ENCODE results near the gene SMAD7. TPM values are rescaled to one million over a fixed set of nuclear protein-coding genes. Genes with fewer than 3 reads are reported as not detected.

The SMAD7 gene
- total RNA-seq, 1 experiment from 2014 or later = 64.5 TPM

- H3K36me3 ChIP-seq = peaks cover 88% of the 10 kb centered on the region
- peaks cover 95% of the 10 kb centered on the region for H3K4me1 ChIP-seq (replicated peaks)
- no peak for DNase-seq (ENCODE audit: low read depth in 1 of 2, low spot score in 2 of 2)
- no peaks in the 10 kb centered on the region for H3K9me3 ChIP-seq (replicated peaks)
- no peaks in the 10 kb centered on the region for H3K27me3 ChIP-seq (replicated peaks)
- peak overlapping the region; percentile 40 for H3K27ac ChIP-seq
- H3K4me3 ChIP-seq = no peak overlapping the region
These were observed 9.1 kb downstream of the SMAD7 start for GRCh38 chr18:48941672-48942071.

GRCh38 chr18:48940854-48941611, 9.7 kb downstream of the SMAD7 start:
- peak overlapping the region; percentile 40 for H3K27ac ChIP-seq
- peaks cover 95% of the 10 kb centered on the region for H3K4me1 ChIP-seq (replicated peaks)
- no peaks in the 10 kb centered on the region for H3K9me3 ChIP-seq (replicated peaks)
- H3K36me3 ChIP-seq = peaks cover 88% of the 10 kb centered on the region
- no peaks in the 10 kb centered on the region for H3K27me3 ChIP-seq (replicated peaks)
- no peak overlapping the region for H3K4me3 ChIP-seq
- DNase-seq (ENCODE audit: low read depth in 1 of 2, low spot score in 2 of 2) = peak; percentile 67 to 71

DNA sequence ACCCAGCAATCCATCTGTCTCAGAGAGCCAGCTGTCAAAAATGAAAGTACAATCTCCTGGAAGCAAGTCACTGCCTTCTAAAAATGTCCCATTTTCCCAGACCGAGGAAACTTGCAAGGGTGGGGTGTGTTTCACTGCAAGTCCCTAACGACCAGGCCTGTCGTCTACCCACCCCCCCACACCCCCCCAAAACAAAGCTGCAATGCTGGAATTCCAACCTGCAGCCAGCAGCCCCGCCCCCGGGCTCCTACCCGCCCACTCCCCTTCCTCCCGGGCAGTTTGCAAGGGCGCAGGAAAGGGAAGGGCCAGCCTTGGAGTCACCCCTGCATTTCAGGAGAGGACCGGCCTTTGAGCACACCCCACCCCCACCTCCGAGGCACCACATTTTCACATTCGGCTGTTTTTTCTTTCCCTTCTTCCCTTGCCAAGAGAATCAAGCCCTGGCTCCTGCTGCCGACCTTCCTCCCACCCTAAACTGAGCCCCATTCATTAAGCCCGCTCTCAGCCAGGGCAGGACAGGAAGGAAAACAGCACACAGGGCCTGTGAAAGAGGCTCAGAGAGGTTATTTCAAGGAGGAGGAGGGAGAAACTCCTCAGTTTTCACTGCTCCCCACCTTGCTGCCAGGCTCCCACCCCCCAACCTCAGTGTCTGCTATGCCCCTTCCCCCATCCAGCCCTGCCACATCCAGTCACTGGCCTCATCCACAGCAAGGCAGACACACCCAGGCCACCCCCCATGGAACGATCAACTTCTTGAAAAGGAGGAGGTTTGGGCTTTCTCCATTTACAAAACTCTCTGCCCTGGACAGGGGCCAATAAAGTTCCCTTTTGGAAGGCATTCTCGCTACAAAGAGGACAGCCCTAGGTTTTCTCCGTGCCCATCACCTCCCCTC, 11.3 kb downstream of the SMAD7 start:
- Histone ChIP-seq H3K27me3 (replicated peaks) (no peaks in the 10 kb centered on the region), H3K27ac (peak overlapping the region; percentile 40), H3K4me3 (no peak overlapping the region), H3K9me3 (replicated peaks) (no peaks in the 10 kb centered on the region), H3K36me3 (peaks cover 85% of the 10 kb centered on the region), H3K4me1 (replicated peaks) (peaks cover 95% of the 10 kb centered on the region)
- no peak for DNase-seq (ENCODE audit: low read depth in 1 of 2, low spot score in 2 of 2)

DNA sequence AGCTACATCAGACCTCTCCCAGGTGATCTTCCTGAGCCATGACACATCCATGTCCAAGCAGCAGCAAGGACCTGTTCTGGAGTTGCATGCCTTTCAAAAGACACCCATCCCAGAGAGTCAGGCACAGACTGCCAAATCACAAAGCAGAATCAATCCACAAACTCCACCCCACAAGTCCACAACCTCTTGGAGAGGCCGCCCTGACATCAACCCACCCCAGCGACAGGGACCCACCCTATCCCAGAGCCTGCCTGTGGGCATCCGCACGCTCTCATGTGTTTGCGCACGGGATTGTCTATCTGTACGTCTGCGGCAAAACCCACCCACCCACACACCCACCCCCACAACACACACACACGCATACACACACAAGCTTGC, 11.9 kb downstream of the SMAD7 start:
- no peaks in the 10 kb centered on the region for H3K27me3 ChIP-seq (replicated peaks)
- H3K4me3 ChIP-seq = no peak overlapping the region
- H3K4me1 ChIP-seq (replicated peaks) = peaks cover 95% of the 10 kb centered on the region
- no peak overlapping the region for H3K27ac ChIP-seq
- no peaks in the 10 kb centered on the region for H3K9me3 ChIP-seq (replicated peaks)
- no peak for DNase-seq (ENCODE audit: low read depth in 1 of 2, low spot score in 2 of 2)
- H3K36me3 ChIP-seq = peaks cover 82% of the 10 kb centered on the region

- no peak for DNase-seq (ENCODE audit: low read depth in 1 of 2, low spot score in 2 of 2)
- Histone ChIP-seq H3K4me3 (no peak overlapping the region), H3K4me1 (replicated peaks) (peaks cover 95% of the 10 kb centered on the region), H3K36me3 (peaks cover 80% of the 10 kb centered on the region), H3K27ac (no peak overlapping the region), H3K27me3 (replicated peaks) (no peaks in the 10 kb centered on the region), H3K9me3 (replicated peaks) (no peaks in the 10 kb centered on the region)
These were observed 12.7 kb downstream of the SMAD7 start for GRCh38 chr18:48937869-48938750.

DNA sequence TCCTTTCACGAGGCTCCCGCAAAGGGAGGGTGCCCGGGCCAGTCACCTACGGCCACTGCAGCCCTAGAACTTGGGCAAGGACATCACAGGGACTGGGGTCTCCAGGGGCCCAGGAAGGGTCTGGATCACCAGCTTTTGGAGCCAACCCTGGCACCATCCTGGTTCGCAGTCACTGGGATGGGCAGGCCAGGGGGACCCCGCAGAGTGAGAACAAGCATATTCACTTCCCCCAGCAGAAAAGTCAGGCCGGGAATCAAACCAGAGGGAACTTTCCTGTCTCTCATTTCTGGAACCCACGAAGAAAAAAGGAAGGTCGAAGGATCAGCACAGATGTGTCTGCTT, 15.4 kb downstream of the SMAD7 start:
- DNase-seq (ENCODE audit: low read depth in 1 of 2, low spot score in 2 of 2) = no peak
- peaks cover 75% of the 10 kb centered on the region for H3K36me3 ChIP-seq
- no peaks in the 10 kb centered on the region for H3K27me3 ChIP-seq (replicated peaks)
- no peak overlapping the region for H3K4me3 ChIP-seq
- peaks cover 96% of the 10 kb centered on the region for H3K4me1 ChIP-seq (replicated peaks)
- peak overlapping the region; percentile 57; the same call in 1 of the 2 replicates for H3K27ac ChIP-seq
- H3K9me3 ChIP-seq (replicated peaks) = no peaks in the 10 kb centered on the region

DNA sequence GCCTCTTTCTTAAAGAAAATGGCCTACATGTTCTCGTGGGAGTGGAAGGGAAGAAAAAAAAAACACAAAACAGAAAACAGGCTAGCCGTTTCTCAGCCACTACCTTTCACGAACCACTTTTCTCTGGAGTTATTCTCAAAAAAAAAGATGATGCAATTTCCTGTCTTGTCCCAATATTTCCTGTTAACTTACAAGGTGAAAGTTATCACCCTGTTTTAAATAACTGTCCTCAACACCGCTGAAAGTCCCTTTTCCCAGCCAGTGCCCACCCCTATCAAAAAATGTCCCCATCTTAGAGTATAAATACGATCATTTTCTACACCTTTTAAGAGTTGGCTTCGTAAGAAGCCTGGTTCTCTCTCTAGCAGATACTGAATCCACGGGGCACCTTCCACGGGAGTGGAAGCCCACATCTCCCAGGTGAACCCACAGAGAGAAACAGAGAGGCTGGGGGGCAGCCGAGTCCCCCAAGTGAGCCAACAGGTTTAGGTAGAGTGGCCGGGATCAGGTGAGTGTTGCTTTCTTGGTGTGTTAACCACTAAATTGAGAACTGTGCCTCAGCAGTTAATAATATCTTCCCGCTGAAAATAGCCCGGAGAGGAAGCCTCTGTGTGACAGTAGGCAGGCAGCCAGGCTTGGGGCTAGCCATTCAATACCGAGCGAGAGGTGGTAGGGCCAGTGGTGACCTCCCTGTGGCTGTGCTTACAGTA, 15.9 kb downstream of the SMAD7 start:
- Histone ChIP-seq H3K9me3 (replicated peaks) (no peaks in the 10 kb centered on the region), H3K27me3 (replicated peaks) (no peaks in the 10 kb centered on the region), H3K4me3 (no peak overlapping the region), H3K36me3 (peaks cover 70% of the 10 kb centered on the region), H3K4me1 (replicated peaks) (peaks cover 96% of the 10 kb centered on the region), H3K27ac (peak overlapping the region; percentile 57)
- DNase-seq (ENCODE audit: low read depth in 1 of 2, low spot score in 2 of 2) = peak in 1 of 2 experiments; percentile 38

GRCh38 chr18:48934415-48934722, 16.4 kb downstream of the SMAD7 start:
- no peaks in the 10 kb centered on the region for H3K9me3 ChIP-seq (replicated peaks)
- no peak for DNase-seq (ENCODE audit: low read depth in 1 of 2, low spot score in 2 of 2)
- peak overlapping the region; percentile 57 for H3K27ac ChIP-seq
- H3K36me3 ChIP-seq = peaks cover 65% of the 10 kb centered on the region
- H3K4me3 ChIP-seq = no peak overlapping the region
- peaks cover 96% of the 10 kb centered on the region for H3K4me1 ChIP-seq (replicated peaks)
- no peaks in the 10 kb centered on the region for H3K27me3 ChIP-seq (replicated peaks)

GRCh38 chr18:48933578-48934414, 17.0 kb downstream of the SMAD7 start:
- H3K27me3 ChIP-seq (replicated peaks) = no peaks in the 10 kb centered on the region
- no peak overlapping the region for H3K4me3 ChIP-seq
- H3K4me1 ChIP-seq (replicated peaks) = peaks cover 97% of the 10 kb centered on the region
- peak; percentile 79 to 85 for DNase-seq (ENCODE audit: low read depth in 1 of 2, low spot score in 2 of 2)
- no peaks in the 10 kb centered on the region for H3K9me3 ChIP-seq (replicated peaks)
- peak overlapping the region; percentile 18 for H3K27ac ChIP-seq
- peaks cover 66% of the 10 kb centered on the region for H3K36me3 ChIP-seq

- Histone ChIP-seq H3K4me3 (no peak overlapping the region), H3K4me1 (replicated peaks) (peaks cover 97% of the 10 kb centered on the region), H3K27me3 (replicated peaks) (no peaks in the 10 kb centered on the region), H3K36me3 (peaks cover 66% of the 10 kb centered on the region), H3K9me3 (replicated peaks) (no peaks in the 10 kb centered on the region), H3K27ac (peak overlapping the region; percentile 18)
- peak; percentile 92 for DNase-seq (ENCODE audit: low read depth in 1 of 2, low spot score in 2 of 2)
These were observed 17.8 kb downstream of the SMAD7 start for GRCh38 chr18:48932822-48933510.

DNA sequence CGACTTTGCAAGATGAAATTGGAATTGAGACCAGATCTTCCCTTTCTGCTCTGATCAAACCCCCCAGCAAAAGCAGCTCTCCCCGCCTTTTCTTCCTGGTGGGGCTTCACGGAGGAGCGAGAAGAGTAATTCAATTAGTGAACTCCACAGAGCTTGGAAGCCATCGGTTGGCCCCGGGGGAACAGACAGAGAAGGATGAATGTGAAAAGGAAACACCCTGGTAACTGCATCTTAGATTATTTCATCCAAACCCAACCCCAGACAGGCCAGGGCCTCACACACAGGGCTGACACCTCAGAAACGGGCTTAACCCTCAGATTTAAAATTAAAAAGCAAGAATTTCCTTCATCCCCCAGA, 18.3 kb downstream of the SMAD7 start:
- no peak overlapping the region for H3K4me3 ChIP-seq

More for the DNA sequence above, 18.3 kb downstream of the SMAD7 start:
- no peaks in the 10 kb centered on the region for H3K27me3 ChIP-seq (replicated peaks)
- no peak for DNase-seq (ENCODE audit: low read depth in 1 of 2, low spot score in 2 of 2)
- H3K9me3 ChIP-seq (replicated peaks) = no peaks in the 10 kb centered on the region
- H3K36me3 ChIP-seq = peaks cover 66% of the 10 kb centered on the region
- peaks cover 95% of the 10 kb centered on the region for H3K4me1 ChIP-seq (replicated peaks)
- H3K27ac ChIP-seq = peak overlapping the region; percentile 18; the same call in 1 of the 2 replicates

Measured in SJSA1 (cell line).